ENCODE measurements around the gene C6orf89.

DNA sequence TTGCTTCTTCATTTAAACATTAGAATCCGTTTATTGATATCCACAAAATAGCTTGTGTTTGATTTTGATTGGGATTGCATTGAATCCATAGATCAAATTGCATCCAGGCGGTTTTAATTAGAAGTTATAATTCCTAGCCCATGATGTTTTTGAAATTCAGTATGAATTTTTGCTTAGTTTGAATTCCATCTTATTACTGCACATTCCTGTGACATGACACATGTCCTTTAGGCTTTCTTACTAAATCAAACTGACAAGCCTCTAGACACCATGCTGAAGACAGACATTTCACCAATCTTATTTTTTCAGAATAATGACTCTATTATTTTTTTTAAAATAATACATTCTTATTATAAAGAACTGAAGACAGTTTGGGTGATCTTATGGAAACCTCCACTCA, 47.4 kb downstream of the C6orf89 start:
- TF ChIP-seq ZNF274 (IDR thresholded peaks at IDR 0.05; ENCODE audit: low read depth, low read length) (no peak), YY1 (IDR thresholded peaks at IDR 0.05; ENCODE audit: insufficient read depth, insufficient read length) (no peak), SUZ12 (IDR thresholded peaks at IDR 0.05; ENCODE audit: extremely low read depth, insufficient read depth, insufficient read length) (no peak)
